HUDEP-2 (cell line): ENCODE data around the gene NIPSNAP2.
A peak's percentile ranks its signal among the peaks of the same experiment; 100 is the strongest.
"Not testable (repeated sequence)": the region's sequence is repeated elsewhere in the genome, so short reads cannot be mapped to it uniquely, and the experiment has no call there.

ENCODE experiments used
- DNase-seq, 76 experiments: peaks; one replicate each; lab custom pipeline; 2025; ENCODE audit not compliant: unreplicated experiment in 76 of 76; lab: John Stamatoyannopoulos, UW

NIPSNAP2 gene

DNA sequence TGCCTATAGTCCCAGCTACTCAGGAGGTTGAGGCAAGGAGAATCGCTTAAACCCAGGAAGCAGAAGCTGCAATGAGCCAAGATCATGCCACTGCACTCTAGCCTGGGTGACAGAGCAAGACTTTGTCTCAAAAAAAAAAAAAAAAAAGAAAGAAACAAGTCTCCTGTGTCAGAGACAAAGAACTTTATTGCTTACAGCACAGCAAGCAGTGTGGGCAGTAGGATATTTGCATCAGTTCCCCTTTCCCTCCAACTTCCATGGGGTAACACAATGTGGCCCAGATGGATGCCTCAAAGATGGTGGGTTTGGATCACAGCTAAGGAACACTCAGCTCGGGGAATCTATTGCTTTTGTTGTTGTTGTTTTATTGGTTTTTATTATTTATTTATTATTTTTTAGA lies 81.4 kb downstream of the NIPSNAP2 start:
- not testable (repeated sequence) for DNase-seq

- DNase-seq, result peak in 24 of 76 experiments; percentile 2 to 51 (median 18)
These were observed 82.5 kb downstream of the NIPSNAP2 start for GRCh38 chr7:56046721-56047445.

DNA sequence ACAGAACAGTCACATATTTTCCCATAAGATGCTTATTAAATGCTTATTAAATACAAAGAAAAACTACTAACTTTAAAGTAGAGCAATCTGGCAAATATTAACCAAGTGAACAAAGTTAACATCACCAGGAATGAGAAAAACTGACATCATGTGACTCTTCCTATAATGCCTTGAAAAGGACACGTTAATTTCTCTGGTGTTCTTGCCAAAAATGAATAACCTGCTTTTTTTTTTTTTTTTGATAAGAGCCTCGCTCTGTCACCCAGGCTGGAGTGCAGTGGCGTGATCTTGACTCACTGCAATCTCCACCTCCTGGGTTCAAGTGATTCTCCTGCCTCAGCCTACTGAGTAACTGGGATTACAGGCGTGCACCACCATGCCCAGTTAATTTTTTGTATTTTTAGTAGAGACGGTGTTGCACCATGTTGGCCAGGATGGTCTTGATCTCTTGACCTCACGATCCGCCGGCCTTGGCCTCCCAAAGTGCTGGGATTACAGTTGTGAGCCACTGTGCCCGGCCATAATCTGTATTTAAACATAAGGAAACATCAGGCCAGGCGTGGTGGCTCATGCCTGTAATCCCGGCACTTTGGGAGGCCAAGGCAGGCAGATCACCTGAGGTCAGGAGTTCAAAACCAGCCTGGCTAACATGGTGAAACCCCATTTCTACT lies 83.2 kb downstream of the NIPSNAP2 start:
- peak in 25 of 76 experiments; percentile 1 to 57 (median 23) for DNase-seq

DNA sequence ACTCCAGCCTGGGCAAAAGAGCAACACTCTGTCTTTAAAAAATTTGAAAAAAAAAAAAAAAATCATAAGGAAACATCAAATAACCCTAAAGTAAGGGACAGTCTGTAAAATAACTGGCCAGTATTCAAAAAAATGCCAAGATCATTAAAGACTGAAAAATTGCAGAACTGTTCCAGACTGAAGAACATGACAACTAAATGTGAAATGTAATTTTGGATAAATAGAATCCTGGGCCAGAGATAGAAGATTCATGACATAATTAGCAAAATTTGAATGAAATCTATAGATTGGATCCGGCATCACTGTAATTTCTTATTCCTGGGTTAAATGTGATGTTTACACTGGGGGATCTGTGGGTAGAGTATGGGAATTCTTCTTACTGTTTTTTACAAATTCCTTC lies 83.9 kb downstream of the NIPSNAP2 start:
- no peak for DNase-seq

DNA sequence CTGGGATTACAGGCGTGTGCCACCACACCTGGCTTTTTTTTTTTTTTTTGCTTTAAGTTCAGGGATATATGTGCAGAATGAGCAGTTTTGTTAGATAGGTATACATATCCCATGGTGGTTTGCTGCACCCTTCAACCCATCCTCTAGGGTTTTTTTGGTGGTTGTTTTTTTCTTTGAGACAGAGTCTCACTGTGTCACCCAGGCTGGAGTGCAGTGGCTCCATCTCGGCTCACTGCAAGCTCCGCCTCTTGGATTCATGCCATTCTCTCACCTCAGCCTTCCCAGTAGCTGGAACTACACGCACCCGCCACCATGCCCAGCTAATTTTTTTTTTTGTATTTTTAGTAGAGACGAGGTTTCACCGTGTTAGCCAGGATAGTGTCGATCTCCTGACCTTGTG lies 84.4 kb downstream of the NIPSNAP2 start:
- DNase-seq, result peak in 4 of 76 experiments; percentile 4 to 20 (median 10)
